GM18499 (cell line): ENCODE measurements around the gene SGCD.

Experiments used
- ATAC-seq: cut with Tn5 transposase; IDR thresholded peaks from one replicate; pipeline ENCODE4 v1.9.1; 2021; ENCODE audit warnings: moderate number of reproducible peaks; ENCODE audit not compliant: insufficient read depth, unreplicated experiment

SGCD gene

GRCh38 chr5:156678484-156678883, 351.5 kb downstream of the SGCD start:
- ATAC-seq: no peak

GRCh38 chr5:156680831-156681230, 353.9 kb downstream of the SGCD start:
- ATAC-seq: no peak

- no peak for ATAC-seq
Measured at GRCh38 chr5:156681265-156681664, 354.3 kb downstream of the SGCD start.

- ATAC-seq: no peak
Measured at GRCh38 chr5:156682971-156683370, 356.0 kb downstream of the SGCD start.

GRCh38 chr5:156683509-156683908, 356.5 kb downstream of the SGCD start:
- ATAC-seq: no peak

- ATAC-seq: no peak
Measured at GRCh38 chr5:156684216-156684615, 357.3 kb downstream of the SGCD start.

- no peak for ATAC-seq
Measured at GRCh38 chr5:156685481-156685880, 358.5 kb downstream of the SGCD start.

- no peak for ATAC-seq
Measured at GRCh38 chr5:156686380-156686779, 359.4 kb downstream of the SGCD start.

- no peak for ATAC-seq
Measured at GRCh38 chr5:156686796-156687195, 359.8 kb downstream of the SGCD start.

- no peak for ATAC-seq
Measured at GRCh38 chr5:156687514-156687913, 360.6 kb downstream of the SGCD start.

GRCh38 chr5:156691572-156691971, 364.6 kb downstream of the SGCD start:
- ATAC-seq: no peak

GRCh38 chr5:156693113-156693512, 366.1 kb downstream of the SGCD start:
- no peak for ATAC-seq

GRCh38 chr5:156694598-156694997, 367.6 kb downstream of the SGCD start:
- ATAC-seq: no peak

GRCh38 chr5:156695774-156696173, 368.8 kb downstream of the SGCD start:
- no peak for ATAC-seq

- ATAC-seq: no peak
Measured at GRCh38 chr5:156698323-156698722, 371.4 kb downstream of the SGCD start.

- ATAC-seq: no peak
Measured at GRCh38 chr5:156699147-156699546, 372.2 kb downstream of the SGCD start.

GRCh38 chr5:156704139-156704538, 377.2 kb downstream of the SGCD start:
- ATAC-seq: no peak

- ATAC-seq: no peak
Measured at GRCh38 chr5:156706631-156707030, 379.7 kb downstream of the SGCD start.

GRCh38 chr5:156707750-156708149, 380.8 kb downstream of the SGCD start:
- ATAC-seq: no peak

- ATAC-seq: no peak
Measured at GRCh38 chr5:156715287-156715686, 388.3 kb downstream of the SGCD start.

GRCh38 chr5:156716591-156717380, 389.8 kb downstream of the SGCD start:
- ATAC-seq: no peak

GRCh38 chr5:156718985-156719384, 392.0 kb downstream of the SGCD start:
- ATAC-seq: no peak
